NCI-H82 treated with DMSO at 0.1 percent for 48 hours (cell line): ENCODE results near the gene DCLK1.

Source experiments
- DNase-seq: peaks from one replicate; lab custom pipeline; 2025; ENCODE audit not compliant: unreplicated experiment; lab: John Stamatoyannopoulos, UW

The DCLK1 gene

GRCh38 chr13:35872369-35872768 lies 258.8 kb downstream of the DCLK1 start:
- no peak for DNase-seq

- DNase-seq: no peak
Measured at GRCh38 chr13:35871561-35871960, 259.6 kb downstream of the DCLK1 start.

- DNase-seq: no peak
Measured at GRCh38 chr13:35866801-35867200, 264.4 kb downstream of the DCLK1 start.

GRCh38 chr13:35865341-35866240 lies 265.6 kb downstream of the DCLK1 start:
- DNase-seq: no peak

- no peak for DNase-seq
Measured at GRCh38 chr13:35860661-35861060, 270.5 kb downstream of the DCLK1 start.

GRCh38 chr13:35859981-35860380 lies 271.2 kb downstream of the DCLK1 start:
- no peak for DNase-seq

GRCh38 chr13:35858665-35859064 lies 272.5 kb downstream of the DCLK1 start:
- no peak for DNase-seq

GRCh38 chr13:35857769-35858168 lies 273.4 kb downstream of the DCLK1 start:
- DNase-seq: no peak

- DNase-seq: no peak
Measured at GRCh38 chr13:35856721-35857364, 274.3 kb downstream of the DCLK1 start.

- DNase-seq: no peak
Measured at GRCh38 chr13:35856084-35856483, 275.1 kb downstream of the DCLK1 start.

GRCh38 chr13:35855531-35856019 lies 275.6 kb downstream of the DCLK1 start:
- no peak for DNase-seq

- no peak for DNase-seq
Measured at GRCh38 chr13:35854286-35854685, 276.9 kb downstream of the DCLK1 start.

- no peak for DNase-seq
Measured at GRCh38 chr13:35851881-35852280, 279.3 kb downstream of the DCLK1 start.

GRCh38 chr13:35851356-35851755 lies 279.8 kb downstream of the DCLK1 start:
- no peak for DNase-seq

GRCh38 chr13:35850569-35850968 lies 280.6 kb downstream of the DCLK1 start:
- DNase-seq: no peak

- no peak for DNase-seq
Measured at GRCh38 chr13:35849256-35849644, 281.9 kb downstream of the DCLK1 start.

GRCh38 chr13:35848336-35849255 lies 282.6 kb downstream of the DCLK1 start:
- no peak for DNase-seq

- no peak for DNase-seq
Measured at GRCh38 chr13:35843272-35843671, 287.9 kb downstream of the DCLK1 start.

- DNase-seq: peak; percentile 76
Measured at GRCh38 chr13:35841060-35841521, 290.1 kb downstream of the DCLK1 start.

- DNase-seq: no peak
Measured at GRCh38 chr13:35839806-35840205, 291.4 kb downstream of the DCLK1 start.

- no peak for DNase-seq
Measured at GRCh38 chr13:35838356-35838755, 292.8 kb downstream of the DCLK1 start.
